CD4-positive, CD25-positive, alpha-beta regulatory T cell (primary cell): ENCODE measurements around the gene ZNF747. TPM values are rescaled to one million over a fixed set of nuclear protein-coding genes. Genes with fewer than 3 reads are reported as not detected.

Experiments
- ATAC-seq, 2 donors: fragments of 150-1000 bp; cut with Tn5 transposase; one replicate each; pipeline ENCODE4 v1.10.0; 2021; ENCODE audit warnings: low read depth in 2 of 2, moderate number of reproducible peaks in 2 of 2, moderate library complexity in 1 of 2
- DNase-seq, 3 donors: peaks; one replicate each; pipeline versions ENCODE4 v3.0.0 to v3.0.0-alpha.2; 2012 to 2022; ENCODE audit warnings: mixed read lengths in 1 of 3
- H3K27ac ChIP-seq: one replicate; pipeline ENCODE4 v1.7.0; 2013; ENCODE audit warnings: mild to moderate bottlenecking, low read length; ENCODE audit not compliant: insufficient read depth, poor library complexity, severe bottlenecking
- H3K27me3 ChIP-seq: one replicate; pipeline ENCODE4 v1.7.0; 2013; ENCODE audit warnings: low read length; ENCODE audit not compliant: control insufficient read depth, insufficient read depth
- H3K36me3 ChIP-seq: one replicate; pipeline ENCODE4 v1.7.0; 2013; ENCODE audit warnings: mild to moderate bottlenecking, low read length, moderate library complexity; ENCODE audit not compliant: control insufficient read depth, insufficient read depth
- H3K4me1 ChIP-seq: 2 replicates; pipeline ENCODE4 v1.7.0; 2013; ENCODE audit warnings: mild to moderate bottlenecking, low read length; ENCODE audit not compliant: insufficient read depth, control insufficient read depth, poor library complexity, severe bottlenecking
- H3K4me3 ChIP-seq: one replicate; pipeline ENCODE4 v1.7.0; 2013; ENCODE audit warnings: low read depth, mild to moderate bottlenecking, low read length, moderate library complexity
- H3K9me3 ChIP-seq, 2 experiments: 1 replicate in 1 of 2; 2 replicates in 1 of 2; pipeline ENCODE4 v1.7.0; 2013; ENCODE audit warnings: low read length in 2 of 2, mild to moderate bottlenecking in 1 of 2, moderate library complexity in 1 of 2; ENCODE audit not compliant: control insufficient read depth in 2 of 2
- H3K27ac Mint-ChIP-seq, 3 donors: one replicate each; pipeline ENCODE4 v1.8.0; 2020 to 2022; ENCODE audit warnings: mild to moderate bottlenecking in 3 of 3, mixed read lengths in 3 of 3, moderate library complexity in 2 of 3
- H3K27me3 Mint-ChIP-seq: one replicate; pipeline ENCODE4 v1.8.0; 2022; ENCODE audit warnings: mild to moderate bottlenecking, mixed read lengths
- H3K36me3 Mint-ChIP-seq: one replicate; pipeline ENCODE4 v1.8.0; 2020; ENCODE audit warnings: mixed read lengths
- H3K4me1 Mint-ChIP-seq, 4 donors: one replicate each; pipeline ENCODE4 v1.8.0; 2020 to 2022; ENCODE audit warnings: mixed read lengths in 4 of 4, mild to moderate bottlenecking in 1 of 4
- H3K4me3 Mint-ChIP-seq, 4 donors: one replicate each; pipeline ENCODE4 v1.8.0; 2020 to 2022; ENCODE audit warnings: mild to moderate bottlenecking in 4 of 4, mixed read lengths in 4 of 4, moderate library complexity in 3 of 4
- H3K9me3 Mint-ChIP-seq, 7 donors: one replicate each; pipeline ENCODE4 v1.8.0; 2020 to 2022; ENCODE audit warnings: mixed read lengths in 7 of 7, mild to moderate bottlenecking in 3 of 7, moderate library complexity in 2 of 7
- polyA plus RNA-seq, 4 donors: library from polyadenylated mRNA; unstranded; fragments of 300-500 nt; fragmentation: Illumina TruSeq; gene quantifications; one replicate each; pipeline ENCODE4 v1.2.3, GENCODE V29; 2021
- total RNA-seq: library from RNA; stranded (reverse); gene quantifications from one replicate; pipeline ENCODE4 v1.2.3, GENCODE V29; 2022

Gene ZNF747
- total and polyA plus RNA-seq, 5 donors from 2014 or later: 5.0 to 9.4 (median 8.4) TPM

- no peaks in the 10 kb centered on the region for H3K27me3 ChIP-seq
- H3K36me3 Mint-ChIP-seq: peaks cover 16% of the 10 kb centered on the region
- DNase-seq (no peak), ATAC-seq (no peak)
- H3K27ac ChIP-seq: no peak overlapping the region
- H3K4me3 ChIP-seq: no peak overlapping the region
- peaks cover 59% of the 10 kb centered on the region for H3K4me1 ChIP-seq
- no peaks in the 10 kb centered on the region for H3K9me3 ChIP-seq
- H3K36me3 ChIP-seq: peaks cover 18% of the 10 kb centered on the region
- peak overlapping the region; percentile 26 to 92 (median 83) for H3K27ac Mint-ChIP-seq
- no peaks in the 10 kb centered on the region for H3K9me3 Mint-ChIP-seq
- peaks cover 6 to 66% (median 33%) of the 10 kb centered on the region in 4 donors for H3K4me1 Mint-ChIP-seq
- H3K4me3 Mint-ChIP-seq: peak overlapping the region; percentile 24 to 93 (median 90)
- no peaks in the 10 kb centered on the region for H3K27me3 Mint-ChIP-seq
Observed at GRCh38 chr16:30555315-30556124, 20.9 kb upstream of the ZNF747 start.

DNA sequence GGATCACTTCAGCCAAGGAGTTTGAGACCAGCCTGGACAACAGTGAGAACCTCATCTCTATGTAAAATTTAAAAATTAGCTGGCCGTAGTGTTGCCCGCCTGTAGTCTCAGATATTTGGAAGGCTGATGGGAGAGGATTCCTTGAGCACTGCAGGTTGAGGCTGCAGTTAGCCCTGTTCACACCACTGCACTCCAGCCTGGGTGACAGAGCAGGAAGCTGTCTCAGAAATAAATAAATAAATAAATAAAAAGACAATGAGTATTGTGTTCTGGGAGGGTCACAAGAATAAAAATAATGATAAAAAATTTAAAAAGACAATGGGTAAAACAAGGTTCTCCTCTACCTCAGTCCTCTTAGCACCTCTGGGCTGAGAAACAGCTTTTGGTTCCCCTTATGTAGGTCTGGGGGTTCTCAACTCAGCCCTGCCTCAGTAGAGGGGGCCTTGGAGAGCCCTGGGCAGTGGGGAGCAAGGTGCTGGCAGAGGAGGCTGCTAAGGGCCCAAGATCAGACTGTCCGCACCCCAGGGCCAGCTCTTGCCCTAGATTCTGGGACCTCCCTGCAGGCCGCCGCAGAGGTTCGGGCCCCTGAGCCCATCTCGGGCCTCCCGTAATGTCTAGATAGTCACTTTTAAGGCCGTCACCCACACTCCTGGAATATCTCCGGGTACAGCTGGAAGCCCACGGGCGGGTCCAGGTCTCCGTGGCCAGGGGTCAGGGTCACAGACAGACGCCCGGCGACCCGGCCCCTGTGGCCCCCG lies 20.1 kb upstream of the ZNF747 start:
- H3K36me3 Mint-ChIP-seq: peaks cover 16% of the 10 kb centered on the region
- no peaks in the 10 kb centered on the region for H3K9me3 Mint-ChIP-seq
- H3K27me3 Mint-ChIP-seq: no peaks in the 10 kb centered on the region
- no peak overlapping the region for H3K27ac Mint-ChIP-seq
- no peaks in the 10 kb centered on the region for H3K27me3 ChIP-seq
- no peak overlapping the region for H3K4me3 ChIP-seq
- H3K27ac ChIP-seq: no peak overlapping the region
- H3K4me3 Mint-ChIP-seq: peak overlapping the region in 2 of 4 donors; percentile 38 to 95
- peaks cover 59% of the 10 kb centered on the region for H3K4me1 ChIP-seq
- ATAC-seq: no peak
- peaks cover 6 to 66% (median 33%) of the 10 kb centered on the region in 4 donors for H3K4me1 Mint-ChIP-seq
- no peaks in the 10 kb centered on the region for H3K9me3 ChIP-seq
- no peak for DNase-seq
- peaks cover 18% of the 10 kb centered on the region for H3K36me3 ChIP-seq

GRCh38 chr16:30553393-30553899 lies 18.8 kb upstream of the ZNF747 start:
- no peaks in the 10 kb centered on the region for H3K9me3 ChIP-seq
- H3K9me3 Mint-ChIP-seq: no peaks in the 10 kb centered on the region
- DNase-seq (no peak), ATAC-seq (no peak)
- H3K4me1 ChIP-seq: peaks cover 59% of the 10 kb centered on the region
- peak overlapping the region; percentile 10 to 95 (median 26) for H3K4me3 Mint-ChIP-seq
- no peak overlapping the region for H3K4me3 ChIP-seq
- peaks cover 6 to 67% (median 41%) of the 10 kb centered on the region in 4 donors for H3K4me1 Mint-ChIP-seq
- H3K27me3 ChIP-seq: no peaks in the 10 kb centered on the region
- peaks cover 16% of the 10 kb centered on the region for H3K36me3 Mint-ChIP-seq
- peaks cover 18% of the 10 kb centered on the region for H3K36me3 ChIP-seq
- no peaks in the 10 kb centered on the region for H3K27me3 Mint-ChIP-seq
- peak overlapping the region; percentile 65 for H3K27ac ChIP-seq
- H3K27ac Mint-ChIP-seq: peak overlapping the region; percentile 73 to 94 (median 75)

DNA sequence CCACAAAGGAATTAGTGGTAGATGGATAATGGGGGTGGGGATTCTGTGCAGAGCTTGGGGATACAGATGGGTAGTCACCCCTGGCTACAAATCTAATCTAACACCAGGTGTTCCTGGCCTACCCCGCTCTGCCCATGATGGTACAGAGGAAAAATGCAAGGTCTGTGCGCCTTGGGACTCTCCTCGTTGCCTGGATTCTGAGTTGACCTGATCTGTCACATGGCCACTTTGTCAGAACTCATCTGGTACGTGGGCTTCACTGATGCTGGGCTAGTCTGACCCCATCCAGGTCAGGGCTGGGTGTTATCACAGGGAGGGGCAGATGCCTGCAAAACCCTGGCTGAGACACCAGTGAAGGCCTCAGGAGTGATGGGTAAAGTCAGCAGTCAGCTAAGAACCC lies 18.3 kb upstream of the ZNF747 start:
- Histone ChIP-seq H3K9me3 (no peaks in the 10 kb centered on the region), H3K4me3 (no peak overlapping the region), H3K27me3 (no peaks in the 10 kb centered on the region), H3K36me3 (peaks cover 18% of the 10 kb centered on the region), H3K27ac (peak overlapping the region; percentile 65), H3K4me1 (peaks cover 59% of the 10 kb centered on the region)
- Mint-ChIP-seq H3K9me3 (no peaks in the 10 kb centered on the region), H3K27ac (peak overlapping the region; percentile 73 to 94 (median 75)), H3K36me3 (peaks cover 16% of the 10 kb centered on the region), H3K4me3 (peak overlapping the region in 2 of 4 donors; percentile 16 to 95), H3K27me3 (no peaks in the 10 kb centered on the region), H3K4me1 (peaks cover 6 to 69% (median 45%) of the 10 kb centered on the region in 4 donors)
- ATAC-seq (no peak), DNase-seq (no peak)

- Histone ChIP-seq H3K4me1 (peaks cover 47% of the 10 kb centered on the region), H3K4me3 (peak overlapping the region; percentile 44), H3K27ac (peak overlapping the region; percentile 65), H3K27me3 (no peaks in the 10 kb centered on the region), H3K9me3 (no peaks in the 10 kb centered on the region), H3K36me3 (peaks cover 18% of the 10 kb centered on the region)
- Mint-ChIP-seq H3K4me1 (peaks cover 6 to 68% (median 44%) of the 10 kb centered on the region in 4 donors), H3K9me3 (no peaks in the 10 kb centered on the region), H3K4me3 (peak overlapping the region; percentile 77 to 95 (median 84)), H3K27me3 (no peaks in the 10 kb centered on the region), H3K27ac (peak overlapping the region; percentile 94 to 97 (median 96)), H3K36me3 (peaks cover 16% of the 10 kb centered on the region)
- ATAC-seq: peak; percentile 84
- DNase-seq: peak; percentile 51 to 90 (median 73)
Observed at GRCh38 chr16:30551781-30552180, 17.1 kb upstream of the ZNF747 start.

DNA sequence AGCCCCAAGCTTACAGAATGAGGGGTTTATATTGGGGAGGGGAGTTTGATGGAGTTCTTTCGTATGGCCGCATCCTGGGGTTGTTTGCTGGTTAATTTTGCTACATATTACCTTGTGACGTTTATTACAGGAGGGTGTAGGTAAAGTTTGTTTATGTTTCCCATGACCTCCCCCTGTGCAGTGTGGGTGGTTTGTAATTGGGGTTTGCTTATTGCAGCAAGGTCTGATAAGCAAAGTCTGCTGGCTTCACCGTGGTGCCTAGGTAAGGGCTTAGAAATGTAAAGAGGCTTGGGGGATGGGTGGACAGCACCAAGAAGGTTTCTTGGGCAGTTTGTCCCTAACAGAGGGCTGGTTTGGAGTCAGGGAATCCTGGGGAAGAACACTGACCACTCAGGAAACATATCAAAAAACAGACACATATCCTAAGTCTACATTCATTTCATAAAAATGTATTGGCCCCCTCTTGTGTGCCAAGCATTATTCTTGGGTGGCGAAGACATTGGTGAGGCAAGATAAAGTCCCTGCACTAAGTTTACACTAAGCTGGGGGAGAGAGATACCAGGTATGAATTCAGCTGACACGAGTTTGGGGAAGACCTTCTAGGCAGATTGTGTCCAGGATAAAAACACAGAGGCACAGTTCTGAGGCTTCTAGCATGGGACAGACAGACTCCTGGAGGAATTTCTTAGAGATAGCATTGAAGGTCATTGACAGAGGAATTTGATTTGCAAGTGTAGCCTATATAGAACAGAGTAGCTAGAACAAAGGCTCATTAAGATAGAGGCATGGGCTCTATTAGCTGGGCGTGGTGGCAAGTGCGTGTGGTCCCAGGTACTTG lies 14.0 kb upstream of the ZNF747 start:
- peaks cover 3% of the 10 kb centered on the region for H3K36me3 Mint-ChIP-seq
- Histone ChIP-seq H3K27me3 (no peaks in the 10 kb centered on the region), H3K4me1 (peaks cover 27% of the 10 kb centered on the region), H3K27ac (no peak overlapping the region), H3K9me3 (no peaks in the 10 kb centered on the region), H3K4me3 (no peak overlapping the region), H3K36me3 (peaks cover 5% of the 10 kb centered on the region)
- H3K4me3 Mint-ChIP-seq: peak overlapping the region in 1 of 4 donors; percentile 23
- H3K27me3 Mint-ChIP-seq: no peaks in the 10 kb centered on the region
- H3K27ac Mint-ChIP-seq: peak overlapping the region; percentile 63 to 73 (median 64)
- no peak for DNase-seq
- ATAC-seq: no peak
- H3K9me3 Mint-ChIP-seq: no peaks in the 10 kb centered on the region
- H3K4me1 Mint-ChIP-seq: peaks cover 6 to 51% (median 34%) of the 10 kb centered on the region in 4 donors

- H3K4me1 Mint-ChIP-seq: peaks cover 0 to 25% (median 16%) of the 10 kb centered on the region in 4 donors
Observed at GRCh38 chr16:30546115-30546514, 11.5 kb upstream of the ZNF747 start.

More at GRCh38 chr16:30546115-30546514, 11.5 kb upstream of the ZNF747 start:
- H3K9me3 ChIP-seq: no peaks in the 10 kb centered on the region
- H3K27ac Mint-ChIP-seq: peak overlapping the region; percentile 7 to 19 (median 10)
- H3K27ac ChIP-seq: no peak overlapping the region
- H3K36me3 ChIP-seq: no peaks in the 10 kb centered on the region
- H3K4me1 ChIP-seq: peaks cover 2% of the 10 kb centered on the region
- ATAC-seq (no peak), DNase-seq (no peak)
- no peaks in the 10 kb centered on the region for H3K27me3 Mint-ChIP-seq
- H3K36me3 Mint-ChIP-seq: no peaks in the 10 kb centered on the region
- H3K27me3 ChIP-seq: no peaks in the 10 kb centered on the region
- H3K4me3 Mint-ChIP-seq: no peak overlapping the region
- H3K9me3 Mint-ChIP-seq: no peaks in the 10 kb centered on the region
- H3K4me3 ChIP-seq: no peak overlapping the region
